SH-SY5Y (cell line): ENCODE measurements around the gene TLE2.

Source experiments
- GATA2 ChIP-seq: IDR thresholded peaks from 2 replicates; pipeline ENCODE4 v1.6.1; 2011; ENCODE audit warnings: mild to moderate bottlenecking, low read depth, low read length
- GATA3 ChIP-seq: IDR thresholded peaks from 2 replicates; pipeline ENCODE4 v1.6.1; 2011; ENCODE audit warnings: low read depth, mild to moderate bottlenecking, low read length, moderate library complexity

DNA sequence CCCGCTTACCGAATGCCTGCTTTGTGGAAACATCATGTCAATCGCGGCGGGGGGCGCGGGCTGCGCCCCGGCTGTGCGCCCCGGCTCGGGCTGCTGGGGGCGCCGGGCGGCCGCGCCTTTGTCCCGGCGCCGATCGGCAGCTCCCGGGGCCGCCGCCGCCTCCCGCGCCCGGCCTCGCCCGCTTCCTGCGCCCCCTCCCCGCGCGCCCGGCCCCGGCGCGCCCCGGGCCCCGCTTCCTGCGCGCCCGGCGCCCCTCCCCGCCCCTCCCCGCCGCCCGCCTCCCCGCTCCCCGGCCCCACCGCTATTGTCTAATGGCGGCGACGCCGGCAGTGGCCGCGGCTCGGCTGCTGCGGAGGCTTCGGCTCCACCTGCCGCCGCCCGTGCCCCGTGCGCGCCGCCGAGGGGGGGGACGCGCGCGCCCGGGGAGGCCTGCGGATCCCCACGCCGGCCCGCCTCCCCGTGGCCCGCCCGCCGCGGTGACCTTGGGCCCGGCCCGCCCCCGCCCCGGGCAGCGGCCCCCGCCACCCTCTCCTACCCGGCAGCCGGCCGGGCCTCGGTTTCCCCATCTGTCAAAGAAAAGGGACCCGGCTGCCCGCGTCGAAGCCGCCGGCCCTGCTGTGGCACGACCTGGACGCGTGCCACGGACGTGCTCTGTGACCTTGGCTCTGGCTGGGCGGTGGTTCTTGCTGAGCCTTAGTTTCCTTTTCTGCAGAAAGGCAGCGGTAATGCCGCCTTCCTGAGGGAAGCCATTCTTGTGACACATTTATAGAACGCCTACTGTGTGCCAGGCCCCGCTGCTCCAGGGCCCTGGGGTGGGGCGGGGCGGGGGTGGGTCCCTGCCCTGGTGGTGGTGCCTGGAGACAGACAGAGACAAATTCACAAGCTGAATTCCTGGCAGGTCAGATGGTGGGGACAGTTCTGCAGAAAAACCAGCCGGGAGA lies 33.4 kb upstream of the TLE2 start, which contains the start of gene TLE5:
- no peak for TF ChIP-seq GATA3
- no peak for TF ChIP-seq GATA2
